ENCODE results near the gene ZNF497. TPM values are rescaled to one million over a fixed set of nuclear protein-coding genes. Genes with fewer than 3 reads are reported as not detected.
"Not testable (repeated sequence)": the region's sequence is repeated elsewhere in the genome, so short reads cannot be mapped to it uniquely, and the experiment has no call there.

The ZNF497 gene
- polyA plus RNA-seq, 1 of the 3 experiments (the other 2 are of a cell fraction): 1.1 TPM

- Histone ChIP-seq H3K27ac (ENCODE audit: low read depth in 2 of 2, low read length in 1 of 2) (peak overlapping the region in 1 of 2 experiments; percentile 11; a peak in 2 of 4 replicates), H3K36me3 (replicated peaks in 1 of 2; ENCODE audit: control insufficient read depth in 1 of 2, insufficient read depth in 2 of 2, low read length in 1 of 2) (peaks cover 2 to 12% of the 10 kb centered on the region in 2 experiments), H3K9ac (peak overlapping the region; percentile 68), H3K4me3 (ENCODE audit: low read depth in 2 of 2, low read length in 1 of 2) (peak overlapping the region; percentile 73 to 87), H3K4me2 (peak overlapping the region; percentile 78), H3K79me2 (ENCODE audit: insufficient read depth) (peaks cover 65% of the 10 kb centered on the region), H2AFZ (ENCODE audit: low read depth) (peak overlapping the region; percentile 83)
- not testable (repeated sequence) for H3K27me3 ChIP-seq (ENCODE audit: insufficient read depth); H3K9me2 ChIP-seq; H4K20me1 ChIP-seq (ENCODE audit: insufficient read depth); H3K9me3 ChIP-seq; DNase-seq; H3F3A ChIP-seq (replicated peaks; ENCODE audit: insufficient read depth); H3K4me1 ChIP-seq (ENCODE audit: control insufficient read depth in 1 of 2, insufficient read depth in 2 of 2, low read depth in 1 of 2, low read length in 1 of 2)
- WGBS (ENCODE audit: low lambda C conversion rate): 3% methylated on average over 12 of the region's 12 CpGs
- 0 out of 2 replicates have a peak, but pooled peaks have one; percentile 4 for TF ChIP-seq YY1 (IDR thresholded peaks at IDR 0.05; ENCODE audit: low read depth)
- CTCF ChIA-PET: interaction anchor here (0.9 to 2.3 kb wide), 5 partner anchors 15 to 172 kb away, joined by 3 to 12 read pairs (median 4); partner anchors contain the start of genes ZBTB45 and ZNF497
- POLR2A ChIA-PET: interaction anchor here (1.3 to 2.1 kb wide), 4 partner anchors 11 to 22 kb away, joined by 4 to 34 read pairs (median 6); partner anchors contain the start of genes ZNF497 and ZSCAN22
Observed at GRCh38 chr19:58348080-58348479, 14.5 kb downstream of the ZNF497 start.

- Histone ChIP-seq H3K9me2 (no peaks in the 10 kb centered on the region), H3K36me3 (replicated peaks in 1 of 2; ENCODE audit: control insufficient read depth in 1 of 2, insufficient read depth in 2 of 2, low read length in 1 of 2) (peaks cover 2 to 12% of the 10 kb centered on the region in 2 experiments), H3K27me3 (ENCODE audit: insufficient read depth) (no peaks in the 10 kb centered on the region), H3K27ac (ENCODE audit: low read depth in 2 of 2, low read length in 1 of 2) (peak overlapping the region; percentile 64 to 74; a peak in 2 of 4 replicates), H3K4me3 (ENCODE audit: low read depth in 2 of 2, low read length in 1 of 2) (peak overlapping the region; percentile 73 to 87), H3F3A (replicated peaks; ENCODE audit: insufficient read depth) (peaks cover 5% of the 10 kb centered on the region), H3K9ac (peak overlapping the region; percentile 68), H2AFZ (ENCODE audit: low read depth) (peak overlapping the region; percentile 88), H3K4me1 (ENCODE audit: control insufficient read depth in 1 of 2, insufficient read depth in 2 of 2, low read depth in 1 of 2, low read length in 1 of 2) (peaks cover 0 to 6% of the 10 kb centered on the region in 2 experiments; a peak in 2 of 4 replicates), H3K4me2 (peak overlapping the region; percentile 78), H3K9me3 (no peaks in the 10 kb centered on the region), H4K20me1 (ENCODE audit: insufficient read depth) (no peaks in the 10 kb centered on the region), H3K79me2 (ENCODE audit: insufficient read depth) (peaks cover 65% of the 10 kb centered on the region)
- ChIA-PET POLR2A (interaction anchor here (0.6 to 2.1 kb wide), 9 partner anchors 7 to 173 kb away, joined by 3 to 34 read pairs (median 4); partner anchors contain the start of genes ZBTB45, ZNF446, ZNF497 and ZSCAN22), CTCF (interaction anchor here (1.1 to 2.3 kb wide), 6 partner anchors 16 to 173 kb away, joined by 3 to 12 read pairs (median 4); partner anchors contain the start of genes ZBTB45 and ZNF497)
- DNase-seq: peak; percentile 100
- 6% methylated on average over 20 of the region's 82 CpGs for WGBS (ENCODE audit: low lambda C conversion rate)
- TF ChIP-seq NRF1 (IDR thresholded peaks at IDR 0.05; ENCODE audit: low read depth, low read length): peak; percentile 76
- TF ChIP-seq SMC3 (IDR thresholded peaks at IDR 0.05; ENCODE audit: low read depth, low read length): no peak
- TF ChIP-seq TAF1 (IDR thresholded peaks at IDR 0.05; ENCODE audit: borderline replicate concordance, low read depth, low read length): peak; percentile 64
- TF ChIP-seq GATA2 (CRISPR knock-in tag; IDR thresholded peaks at IDR 0.05): no peak
- TF ChIP-seq USF2 (IDR thresholded peaks at IDR 0.05; ENCODE audit: borderline replicate concordance, low read depth, low read length): no peak
- TF ChIP-seq TCF12 (IDR thresholded peaks at IDR 0.05): no peak
- TF ChIP-seq NFIC (IDR thresholded peaks at IDR 0.05; ENCODE audit: borderline replicate concordance): no peak
- TF ChIP-seq ZBTB33 (IDR thresholded peaks at IDR 0.05; ENCODE audit: borderline replicate concordance, low read depth): no peak
- no peak for TF ChIP-seq RAD21 (IDR thresholded peaks at IDR 0.05; ENCODE audit: low read length)
- no peak for TF ChIP-seq IRF3 (IDR thresholded peaks at IDR 0.05; ENCODE audit: low read depth, low read length)
- no peak for TF ChIP-seq FOXM1 (IDR thresholded peaks at IDR 0.05; ENCODE audit: low read depth)
- no peak for TF ChIP-seq TEAD4 (IDR thresholded peaks at IDR 0.05; ENCODE audit: borderline replicate concordance, insufficient read depth)
- no peak for TF ChIP-seq RFX5 (IDR thresholded peaks at IDR 0.05; ENCODE audit: low read length)
- no peak for TF ChIP-seq USF1 (IDR thresholded peaks at IDR 0.05; ENCODE audit: borderline replicate concordance, low read depth)
- no peak for TF ChIP-seq CTCF (IDR thresholded peaks at IDR 0.05)
- peak; percentile 86; the same call in 1 of the 2 replicates for TF ChIP-seq POLR2AphosphoS5 (IDR thresholded peaks at IDR 0.05; ENCODE audit: low read depth, low read length)
- no peak for TF ChIP-seq GABPA (IDR thresholded peaks at IDR 0.05; ENCODE audit: low read depth)
Observed at GRCh38 chr19:58346961-58347929, 15.3 kb downstream of the ZNF497 start.

Data from SK-N-SH (cell line).